ENCODE measurements around the gene NEUROD6.

DNA sequence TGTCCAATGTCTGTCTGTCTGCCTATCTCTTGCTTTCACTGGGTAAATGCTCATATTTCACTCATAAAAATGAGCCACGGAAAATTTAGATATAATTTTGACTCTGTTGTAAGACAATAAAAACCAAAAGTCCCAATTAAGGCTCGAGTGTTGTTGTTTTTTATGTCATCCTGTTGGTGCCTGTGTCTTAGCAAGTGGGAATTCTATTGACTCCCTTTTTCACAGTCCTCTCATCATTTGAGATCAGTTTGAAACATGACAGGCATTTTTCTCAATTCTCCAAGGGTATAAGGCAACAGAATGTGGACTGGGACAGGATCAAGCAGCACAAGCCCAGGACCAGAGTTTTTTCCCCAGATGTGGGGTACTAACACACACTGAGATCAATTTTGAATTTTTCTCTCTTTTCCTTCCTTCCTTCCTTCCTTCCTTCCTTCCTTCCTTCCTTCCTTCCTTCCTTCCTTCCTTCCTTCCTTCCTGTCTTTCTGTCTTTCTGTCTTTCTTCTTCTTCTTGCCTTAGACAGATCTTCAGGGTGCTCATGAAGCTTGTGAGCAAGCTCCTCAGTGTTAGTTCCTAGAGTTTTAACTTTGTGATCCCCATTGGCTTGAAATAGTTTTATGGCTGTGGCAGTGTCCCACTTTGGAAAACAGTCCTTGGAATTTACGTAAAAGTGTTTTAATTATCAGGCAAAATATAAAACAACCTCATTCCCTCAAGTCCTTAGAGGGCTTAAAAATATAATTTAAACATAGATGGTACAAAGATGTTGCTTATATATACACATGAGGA is 3.2 kb upstream of the NEUROD6 start:
- TF ChIP-seq POLR2A (IDR thresholded peaks at IDR 0.05; ENCODE audit: low read length): no peak
- no peak for TF ChIP-seq GATA1 (IDR thresholded peaks at IDR 0.05; ENCODE audit: low read depth, low read length)
